Prostate gland (tissue), 2 donors: ENCODE measurements around the gene PLCB1. TPM values are rescaled to one million over a fixed set of nuclear protein-coding genes. Genes with fewer than 3 reads are reported as not detected.

Experiments used
- DNase-seq: peaks from one replicate; pipeline ENCODE4 v3.0.0-alpha.2; 2019; ENCODE audit warnings: low spot score
- H3K27ac ChIP-seq, 2 donors: fragments of 200-600 bp; sonication (generic); 2 replicates each; pipeline ENCODE4 v1.5.1; 2017 to 2019
- H3K27me3 ChIP-seq: fragments of 200-600 bp; sonication (generic); replicated peaks from 2 replicates; pipeline ENCODE4 v1.5.1; 2019; ENCODE audit not compliant: insufficient read depth
- H3K36me3 ChIP-seq, 2 donors: fragments of 200-600 bp; sonication (generic); 1 replicate in 1 of 2; 2 replicates in 1 of 2; pipeline versions ENCODE4 v1.5.1 to v1.8.1; 2017 to 2019
- H3K4me1 ChIP-seq: fragments of 200-600 bp; sonication (generic); replicated peaks from 2 replicates; pipeline ENCODE4 v1.5.1; 2019
- H3K4me3 ChIP-seq, 2 donors: fragments of 200-600 bp; sonication (generic); 2 replicates each; pipeline ENCODE4 v1.5.1; 2017 to 2019
- H3K9me3 ChIP-seq: fragments of 200-600 bp; sonication (generic); 2 replicates; pipeline ENCODE4 v1.5.1; 2017
- POLR2A ChIP-seq: fragments of 450-650 bp; IDR thresholded peaks from one replicate; pipeline ENCODE4 v1.6.1; 2016; ENCODE audit warnings: antibody characterized with exemption, mild to moderate bottlenecking
- POLR2AphosphoS5 ChIP-seq: sonication (generic); formaldehyde crosslinking; IDR thresholded peaks from one replicate; pipeline ENCODE4 v1.6.1; 2017; ENCODE audit warnings: antibody characterized with exemption
- WGBS: methylation state at CpG from one replicate; pipeline ENCODE4 v1.1.5; 2018; 5-methylcytosine and 5-hydroxymethylcytosine counted together
- intact Hi-C: fragments of 100-400 bp; cut with DNase I; formaldehyde crosslinking; loops from one replicate; pipeline ENCODE4 v1.14.2; 2022
- total RNA-seq, 2 donors: library from RNA; depleted of rRNA; stranded (reverse); fragments of >200 nt; gene quantifications; one replicate each; pipeline ENCODE4 v1.1.0, GENCODE V29; 2016
- TF ChIP-seq, protein P1 (sequence below), 4 experiments: fragments of 200-600 bp in 2 of 4; fragments of 450-650 bp in 2 of 4; sonication (generic) in 2 of 4; IDR thresholded peaks; 1 replicate in 3 of 4; 2 replicates in 1 of 4; pipeline ENCODE4 v1.5.1; 2016 to 2019; ENCODE audit warnings: antibody characterized with exemption in 4 of 4, mild to moderate bottlenecking in 2 of 4, moderate library complexity in 2 of 4

The PLCB1 gene
- total RNA-seq, 2 donors from 2014 or later: 24.3 to 26.3 TPM

DNA sequence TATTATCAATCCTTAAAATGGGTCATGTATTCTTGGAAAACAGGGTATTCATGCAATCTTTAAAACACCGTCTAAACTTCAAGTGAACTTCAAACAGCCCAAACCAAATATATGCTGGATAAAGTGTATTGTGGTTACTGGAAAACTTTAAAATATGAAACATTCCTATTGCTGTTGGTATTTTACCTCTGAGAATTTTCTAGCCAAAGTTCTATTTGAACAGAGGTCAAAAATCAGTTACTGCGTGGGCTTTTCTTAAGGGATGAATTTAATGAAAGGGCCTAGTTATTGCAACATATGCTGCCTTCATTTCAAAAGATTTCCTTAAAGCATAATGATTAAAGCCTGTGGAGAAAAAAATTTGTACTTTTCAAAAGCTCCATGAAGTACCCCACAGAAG lies 436.0 kb downstream of the PLCB1 start:
- Histone ChIP-seq H3K27ac (no peak overlapping the region), H3K4me1 (no peaks in the 10 kb centered on the region), H3K4me3 (no peak overlapping the region), H3K27me3 (no peaks in the 10 kb centered on the region), H3K9me3 (no peaks in the 10 kb centered on the region), H3K36me3 (no peaks in the 10 kb centered on the region)
- TF ChIP-seq POLR2A: no peak
- TF ChIP-seq, protein P1, sequence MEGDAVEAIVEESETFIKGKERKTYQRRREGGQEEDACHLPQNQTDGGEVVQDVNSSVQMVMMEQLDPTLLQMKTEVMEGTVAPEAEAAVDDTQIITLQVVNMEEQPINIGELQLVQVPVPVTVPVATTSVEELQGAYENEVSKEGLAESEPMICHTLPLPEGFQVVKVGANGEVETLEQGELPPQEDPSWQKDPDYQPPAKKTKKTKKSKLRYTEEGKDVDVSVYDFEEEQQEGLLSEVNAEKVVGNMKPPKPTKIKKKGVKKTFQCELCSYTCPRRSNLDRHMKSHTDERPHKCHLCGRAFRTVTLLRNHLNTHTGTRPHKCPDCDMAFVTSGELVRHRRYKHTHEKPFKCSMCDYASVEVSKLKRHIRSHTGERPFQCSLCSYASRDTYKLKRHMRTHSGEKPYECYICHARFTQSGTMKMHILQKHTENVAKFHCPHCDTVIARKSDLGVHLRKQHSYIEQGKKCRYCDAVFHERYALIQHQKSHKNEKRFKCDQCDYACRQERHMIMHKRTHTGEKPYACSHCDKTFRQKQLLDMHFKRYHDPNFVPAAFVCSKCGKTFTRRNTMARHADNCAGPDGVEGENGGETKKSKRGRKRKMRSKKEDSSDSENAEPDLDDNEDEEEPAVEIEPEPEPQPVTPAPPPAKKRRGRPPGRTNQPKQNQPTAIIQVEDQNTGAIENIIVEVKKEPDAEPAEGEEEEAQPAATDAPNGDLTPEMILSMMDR (IDR thresholded peaks at IDR 0.05): no peak
- no peak for TF ChIP-seq POLR2AphosphoS5
- WGBS: 57% methylated on average over 2 of the region's 2 CpGs
- no peak for DNase-seq
- intact Hi-C loops: no loop called here

DNA sequence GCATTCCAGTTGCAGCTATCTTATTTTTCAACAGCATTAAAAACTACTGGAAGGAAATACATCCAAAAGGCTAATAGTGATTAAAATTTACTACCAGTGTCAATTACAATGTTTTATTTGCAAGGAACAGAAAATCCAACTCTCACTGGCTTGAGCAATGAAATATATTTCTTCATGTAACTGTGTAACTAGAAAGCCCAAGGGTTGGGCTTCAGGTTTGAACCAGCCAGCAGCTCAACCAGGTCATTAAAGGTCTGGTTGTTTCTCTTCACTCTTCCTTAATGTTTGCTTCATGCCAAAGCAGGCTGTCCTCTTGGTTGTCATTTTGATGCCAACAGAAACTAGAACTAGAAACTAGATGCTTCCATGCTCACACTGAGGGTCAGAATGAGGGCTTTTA lies 437.7 kb downstream of the PLCB1 start:
- intact Hi-C loops: loop anchor here (10.0 kb wide), 1 partner anchor 55 kb away; no protein-coding TSS in a partner anchor
- no peaks in the 10 kb centered on the region for H3K4me1 ChIP-seq
- TF ChIP-seq, protein P1 (IDR thresholded peaks at IDR 0.05): no peak
- TF ChIP-seq POLR2A (no peak), POLR2AphosphoS5 (no peak)
- no peaks in the 10 kb centered on the region for H3K27me3 ChIP-seq
- no peak for DNase-seq
- H3K36me3 ChIP-seq: no peaks in the 10 kb centered on the region
- H3K27ac ChIP-seq: no peak overlapping the region
- H3K9me3 ChIP-seq: no peaks in the 10 kb centered on the region
- no peak overlapping the region for H3K4me3 ChIP-seq

DNA sequence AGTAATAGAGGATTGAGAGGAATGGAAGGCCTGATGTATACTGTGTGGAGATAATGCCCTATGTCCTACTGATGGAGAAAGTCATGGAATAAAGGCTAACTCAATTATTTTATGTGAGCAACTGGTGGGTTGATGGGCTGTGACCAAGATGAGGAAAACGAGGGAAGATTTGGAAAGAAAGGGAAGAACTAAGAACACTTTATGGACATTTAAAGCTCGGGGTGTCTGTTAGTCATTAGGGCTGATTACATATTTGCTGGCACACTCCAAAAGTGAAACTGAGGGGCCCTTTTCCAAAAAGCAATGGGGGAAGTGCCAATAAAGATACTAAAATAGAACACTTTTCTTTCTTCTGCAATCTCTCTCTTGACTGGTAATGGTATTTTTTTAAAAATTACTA lies 439.5 kb downstream of the PLCB1 start:
- intact Hi-C loops: loop anchor here (10.0 kb wide), 1 partner anchor 57 kb away; no protein-coding TSS in a partner anchor
- H3K27me3 ChIP-seq: no peaks in the 10 kb centered on the region
- 45% methylated on average over 2 of the region's 2 CpGs for WGBS
- TF ChIP-seq, protein P1 (IDR thresholded peaks at IDR 0.05): no peak
- no peak for TF ChIP-seq POLR2A
- no peak for TF ChIP-seq POLR2AphosphoS5
- H3K9me3 ChIP-seq: no peaks in the 10 kb centered on the region
- no peak overlapping the region for H3K27ac ChIP-seq
- no peaks in the 10 kb centered on the region for H3K36me3 ChIP-seq
- no peak overlapping the region for H3K4me3 ChIP-seq
- no peaks in the 10 kb centered on the region for H3K4me1 ChIP-seq
- DNase-seq: no peak

DNA sequence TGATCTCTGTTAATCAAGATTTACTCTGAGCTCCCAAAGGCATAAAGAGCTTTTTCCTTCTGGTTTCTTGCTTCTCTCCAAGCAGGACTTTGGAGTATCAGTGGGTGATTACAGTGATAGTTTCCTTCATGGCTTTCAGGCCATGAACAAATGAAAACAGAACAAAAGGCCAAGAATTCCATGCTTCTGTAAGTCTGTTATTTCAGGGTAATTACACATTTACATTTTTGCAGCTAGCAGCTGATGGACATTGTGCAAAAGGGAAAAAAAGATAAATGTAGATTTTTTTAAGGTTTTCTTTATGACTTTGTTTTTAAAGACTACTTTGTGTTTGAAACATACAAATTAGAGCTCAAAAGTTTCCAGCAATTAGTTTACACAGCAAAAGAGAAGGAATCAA lies 441.6 kb downstream of the PLCB1 start:
- TF ChIP-seq, protein P1 (IDR thresholded peaks at IDR 0.05): no peak
- TF ChIP-seq POLR2A (no peak), POLR2AphosphoS5 (no peak)
- H3K27ac ChIP-seq: no peak overlapping the region
- H3K36me3 ChIP-seq: no peaks in the 10 kb centered on the region
- H3K27me3 ChIP-seq: no peaks in the 10 kb centered on the region
- no peaks in the 10 kb centered on the region for H3K4me1 ChIP-seq
- no peaks in the 10 kb centered on the region for H3K9me3 ChIP-seq
- no peak for DNase-seq
- intact Hi-C loops: loop anchor here (10.0 kb wide), 1 partner anchor 59 kb away; no protein-coding TSS in a partner anchor
- no peak overlapping the region for H3K4me3 ChIP-seq

DNA sequence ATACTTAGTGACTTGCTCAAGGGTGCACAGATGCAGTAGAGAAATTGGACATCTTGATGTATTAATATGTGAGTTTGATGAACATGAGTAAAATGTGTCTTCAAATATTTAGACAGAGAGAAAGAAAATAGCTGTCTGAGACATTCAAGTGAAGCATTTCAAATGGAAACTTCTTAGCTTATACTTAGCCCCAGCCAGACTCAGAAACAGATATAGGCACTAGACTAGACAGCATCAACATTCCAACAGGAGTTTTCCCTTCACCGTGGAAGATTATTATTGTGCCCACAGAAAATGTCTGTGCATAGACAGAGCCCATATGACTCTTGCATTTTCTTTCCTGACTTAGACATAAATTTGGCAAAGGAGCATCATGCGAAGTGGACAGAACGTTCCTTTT lies 443.0 kb downstream of the PLCB1 start:
- 79% methylated on average over 3 of the region's 3 CpGs for WGBS
- no peak for DNase-seq
- no peaks in the 10 kb centered on the region for H3K36me3 ChIP-seq
- TF ChIP-seq POLR2A: no peak
- TF ChIP-seq, protein P1 (IDR thresholded peaks at IDR 0.05): no peak
- no peak for TF ChIP-seq POLR2AphosphoS5
- no peak overlapping the region for H3K4me3 ChIP-seq
- no peaks in the 10 kb centered on the region for H3K9me3 ChIP-seq
- intact Hi-C loops: loop anchor here (10.0 kb wide), 1 partner anchor 60 kb away; no protein-coding TSS in a partner anchor
- H3K27ac ChIP-seq: no peak overlapping the region
- H3K27me3 ChIP-seq: no peaks in the 10 kb centered on the region
- H3K4me1 ChIP-seq: no peaks in the 10 kb centered on the region
